Liver (tissue), 9 donors: ENCODE measurements around the gene PNLIPRP2. TPM values are rescaled to one million over a fixed set of nuclear protein-coding genes. Genes with fewer than 3 reads are reported as not detected.

Experiments
- DNase-seq: peaks from one replicate; pipeline ENCODE4 v3.0.0-alpha.2; 2017; ENCODE audit warnings: low spot score
- H3K27ac ChIP-seq, 2 donors: one replicate each; pipeline ENCODE4 v1.7.0; 2013; ENCODE audit warnings: inconsistent platforms in 2 of 2, low read length in 2 of 2, control low read depth in 1 of 2, low read depth in 1 of 2, mild to moderate bottlenecking in 1 of 2
- H3K27me3 ChIP-seq, 4 donors: one replicate each; pipeline versions ENCODE4 v1.6.1 to v1.7.0; 2013; ENCODE audit warnings: low read length in 3 of 4, inconsistent platforms in 1 of 4, mild to moderate bottlenecking in 1 of 4, moderate library complexity in 1 of 4; ENCODE audit not compliant: control insufficient read depth in 4 of 4, insufficient read depth in 4 of 4
- H3K36me3 ChIP-seq, 4 donors: one replicate each; pipeline versions ENCODE4 v1.6.1 to v1.7.0; 2013; ENCODE audit warnings: low read length in 3 of 4, mild to moderate bottlenecking in 3 of 4, low read depth in 1 of 4, moderate library complexity in 1 of 4; ENCODE audit not compliant: control insufficient read depth in 4 of 4, insufficient read depth in 3 of 4
- H3K4me1 ChIP-seq, 4 donors: one replicate each; pipeline versions ENCODE4 v1.6.1 to v1.7.0; 2013; ENCODE audit warnings: low read length in 3 of 4, mild to moderate bottlenecking in 3 of 4, moderate library complexity in 1 of 4; ENCODE audit not compliant: control insufficient read depth in 4 of 4, insufficient read depth in 4 of 4
- H3K4me3 ChIP-seq, 3 donors: one replicate each; pipeline versions ENCODE4 v1.6.1 to v1.7.0; 2013; ENCODE audit warnings: low read length in 3 of 3, control low read depth in 1 of 3, low read depth in 1 of 3, mild to moderate bottlenecking in 1 of 3
- H3K9ac ChIP-seq, 2 donors: one replicate each; pipeline ENCODE4 v1.7.0; 2013; ENCODE audit warnings: low read length in 2 of 2, mild to moderate bottlenecking in 2 of 2, moderate library complexity in 2 of 2, control low read depth in 1 of 2, low read depth in 1 of 2
- H3K9me3 ChIP-seq, 4 donors: one replicate each; pipeline versions ENCODE4 v1.6.1 to v1.7.0; 2013; ENCODE audit warnings: low read length in 3 of 4; ENCODE audit not compliant: control insufficient read depth in 4 of 4
- EGR1 ChIP-seq, 2 donors: IDR thresholded peaks; 2 replicates each; pipeline ENCODE4 v1.6.1; 2016 to 2018; ENCODE audit warnings: antibody characterized with exemption in 2 of 2, low read depth in 2 of 2
- FOXA1 ChIP-seq: IDR thresholded peaks from 2 replicates; pipeline ENCODE4 v1.6.1; 2016; ENCODE audit warnings: antibody characterized with exemption
- FOXA2 ChIP-seq: IDR thresholded peaks from 2 replicates; pipeline ENCODE4 v1.6.1; 2016; ENCODE audit warnings: antibody characterized with exemption
- GABPA ChIP-seq, 2 donors: IDR thresholded peaks in 1 of 2; conservative IDR thresholded peaks in 1 of 2; 2 replicates each; pipeline ENCODE4 v1.6.1; 2016; ENCODE audit warnings: antibody characterized with exemption in 2 of 2, mild to moderate bottlenecking in 1 of 2, moderate library complexity in 1 of 2
- HNF4A ChIP-seq, 2 donors: conservative IDR thresholded peaks; 2 replicates each; pipeline ENCODE4 v1.6.1; 2016; ENCODE audit warnings: antibody characterized with exemption in 2 of 2, mild to moderate bottlenecking in 2 of 2
- JUND ChIP-seq, 2 donors: IDR thresholded peaks; 2 replicates each; pipeline ENCODE4 v1.6.1; 2016; ENCODE audit warnings: antibody characterized with exemption in 2 of 2
- MAX ChIP-seq: IDR thresholded peaks from 2 replicates; pipeline ENCODE4 v1.6.1; 2016; ENCODE audit warnings: antibody characterized with exemption
- NR2F2 ChIP-seq: IDR thresholded peaks from 2 replicates; pipeline ENCODE4 v1.6.1; 2016; ENCODE audit warnings: antibody characterized with exemption
- RAD21 ChIP-seq, 2 donors: IDR thresholded peaks; 2 replicates each; pipeline ENCODE4 v1.6.1; 2016; ENCODE audit warnings: antibody characterized with exemption in 2 of 2, mild to moderate bottlenecking in 2 of 2
- REST ChIP-seq: IDR thresholded peaks from 2 replicates; pipeline ENCODE4 v1.6.1; 2016; ENCODE audit warnings: antibody characterized with exemption, mild to moderate bottlenecking
- RXRA ChIP-seq, 2 donors: IDR thresholded peaks; 2 replicates each; pipeline ENCODE4 v1.6.1; 2017 to 2018; ENCODE audit warnings: antibody characterized with exemption in 2 of 2, mild to moderate bottlenecking in 1 of 2
- SP1 ChIP-seq: IDR thresholded peaks from 2 replicates; pipeline ENCODE4 v1.6.1; 2018; ENCODE audit warnings: antibody characterized with exemption, mild to moderate bottlenecking
- TAF1 ChIP-seq: conservative IDR thresholded peaks from 2 replicates; pipeline ENCODE4 v1.6.1; 2016; ENCODE audit warnings: antibody characterized with exemption, mild to moderate bottlenecking
- YY1 ChIP-seq: IDR thresholded peaks from 2 replicates; pipeline ENCODE4 v1.6.1; 2016; ENCODE audit warnings: antibody characterized with exemption, mild to moderate bottlenecking
- WGBS: extraction: QIAGEN DNeasy Blood & Tissue Kit; methylation state at CpG from one replicate; pipeline ENCODE4 v1.1.7; 2013; 5-methylcytosine and 5-hydroxymethylcytosine counted together
- polyA plus RNA-seq, 2 donors: library from polyadenylated mRNA; stranded (reverse) in 1 of 2; unstranded in 1 of 2; fragments of 200-250 nt in 1 of 2; fragments of >200 nt in 1 of 2; fragmentation: Nextera tagmentation in 1 of 2; extraction: Ambion mirVana in 1 of 2; gene quantifications; one replicate each; pipeline versions ENCODE4 v1.2.1 to v1.2.3, GENCODE V29; 2013 to 2015
- total RNA-seq, 2 donors: library from RNA; depleted of rRNA; stranded (reverse); fragments of >200 nt; gene quantifications; one replicate each; pipeline ENCODE4 v1.2.3, GENCODE V29; 2014
- TF ChIP-seq, protein P1 (sequence below): IDR thresholded peaks from 2 replicates; pipeline ENCODE4 v1.6.1; 2016; ENCODE audit warnings: antibody characterized with exemption
- TF ChIP-seq, protein P2 (sequence below): IDR thresholded peaks from 2 replicates; pipeline ENCODE4 v1.6.1; 2016; ENCODE audit warnings: antibody characterized with exemption
- TF ChIP-seq, protein P3 (sequence below): fragments of 150-350 bp; IDR thresholded peaks from 2 replicates; pipeline ENCODE4 v1.5.1; 2017; ENCODE audit warnings: improper control_type of control experiment, low read depth, low read length; ENCODE audit not compliant: missing input control
- donor health status: healthy.
- donor health status: healthy.
- donor health status: healthy.
- donor health status: healthy.
- donor health status: healthy.

The PNLIPRP2 gene
- total and polyA plus RNA-seq, 4 donors = not detected

GRCh38 chr10:116653885-116654284 lies 33.1 kb downstream of the PNLIPRP2 start:
- no peak for DNase-seq
- H3K4me1 ChIP-seq = no peaks in the 10 kb centered on the region
- no peak overlapping the region for H3K27ac ChIP-seq
- no peaks in the 10 kb centered on the region for H3K36me3 ChIP-seq
- peaks cover 0 to 5% (median 0%) of the 10 kb centered on the region in 4 donors for H3K27me3 ChIP-seq
- peaks cover 0 to 3% (median 1%) of the 10 kb centered on the region in 4 donors for H3K9me3 ChIP-seq
- 68% methylated on average over 1 of the region's 1 CpG for WGBS
- H3K9ac ChIP-seq = no peak overlapping the region
- TF ChIP-seq HNF4A (conservative IDR thresholded peaks at IDR 0.05) = no peak
- no peak for TF ChIP-seq RXRA (IDR thresholded peaks at IDR 0.05)
- no peak for TF ChIP-seq RAD21 (IDR thresholded peaks at IDR 0.05)
- no peak for TF ChIP-seq FOXA1
- no peak for TF ChIP-seq YY1
- TF ChIP-seq FOXA2 = no peak
- no peak overlapping the region for H3K4me3 ChIP-seq

- no peak for DNase-seq
- Histone ChIP-seq H3K9me3 (peaks cover 0 to 3% (median 1%) of the 10 kb centered on the region in 4 donors), H3K4me3 (no peak overlapping the region), H3K27ac (no peak overlapping the region), H3K4me1 (no peaks in the 10 kb centered on the region), H3K27me3 (peaks cover 0 to 8% (median 0%) of the 10 kb centered on the region in 4 donors), H3K9ac (no peak overlapping the region), H3K36me3 (no peaks in the 10 kb centered on the region)
- WGBS = 45% methylated on average over 4 of the region's 4 CpGs
- TF ChIP-seq MAX = no peak
- TF ChIP-seq FOXA2 = no peak
- no peak for TF ChIP-seq HNF4A (conservative IDR thresholded peaks at IDR 0.05)
- TF ChIP-seq, protein P1, sequence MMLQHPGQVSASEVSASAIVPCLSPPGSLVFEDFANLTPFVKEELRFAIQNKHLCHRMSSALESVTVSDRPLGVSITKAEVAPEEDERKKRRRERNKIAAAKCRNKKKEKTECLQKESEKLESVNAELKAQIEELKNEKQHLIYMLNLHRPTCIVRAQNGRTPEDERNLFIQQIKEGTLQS = no peak
- TF ChIP-seq, protein P2, sequence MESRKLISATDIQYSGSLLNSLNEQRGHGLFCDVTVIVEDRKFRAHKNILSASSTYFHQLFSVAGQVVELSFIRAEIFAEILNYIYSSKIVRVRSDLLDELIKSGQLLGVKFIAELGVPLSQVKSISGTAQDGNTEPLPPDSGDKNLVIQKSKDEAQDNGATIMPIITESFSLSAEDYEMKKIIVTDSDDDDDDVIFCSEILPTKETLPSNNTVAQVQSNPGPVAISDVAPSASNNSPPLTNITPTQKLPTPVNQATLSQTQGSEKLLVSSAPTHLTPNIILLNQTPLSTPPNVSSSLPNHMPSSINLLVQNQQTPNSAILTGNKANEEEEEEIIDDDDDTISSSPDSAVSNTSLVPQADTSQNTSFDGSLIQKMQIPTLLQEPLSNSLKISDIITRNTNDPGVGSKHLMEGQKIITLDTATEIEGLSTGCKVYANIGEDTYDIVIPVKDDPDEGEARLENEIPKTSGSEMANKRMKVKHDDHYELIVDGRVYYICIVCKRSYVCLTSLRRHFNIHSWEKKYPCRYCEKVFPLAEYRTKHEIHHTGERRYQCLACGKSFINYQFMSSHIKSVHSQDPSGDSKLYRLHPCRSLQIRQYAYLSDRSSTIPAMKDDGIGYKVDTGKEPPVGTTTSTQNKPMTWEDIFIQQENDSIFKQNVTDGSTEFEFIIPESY = no peak
- TF ChIP-seq TAF1 = no peak
- TF ChIP-seq EGR1 (IDR thresholded peaks at IDR 0.05; ENCODE audit: low read depth in 2 of 2) = no peak
- no peak for TF ChIP-seq NR2F2
- no peak for TF ChIP-seq YY1
- TF ChIP-seq, protein P3, sequence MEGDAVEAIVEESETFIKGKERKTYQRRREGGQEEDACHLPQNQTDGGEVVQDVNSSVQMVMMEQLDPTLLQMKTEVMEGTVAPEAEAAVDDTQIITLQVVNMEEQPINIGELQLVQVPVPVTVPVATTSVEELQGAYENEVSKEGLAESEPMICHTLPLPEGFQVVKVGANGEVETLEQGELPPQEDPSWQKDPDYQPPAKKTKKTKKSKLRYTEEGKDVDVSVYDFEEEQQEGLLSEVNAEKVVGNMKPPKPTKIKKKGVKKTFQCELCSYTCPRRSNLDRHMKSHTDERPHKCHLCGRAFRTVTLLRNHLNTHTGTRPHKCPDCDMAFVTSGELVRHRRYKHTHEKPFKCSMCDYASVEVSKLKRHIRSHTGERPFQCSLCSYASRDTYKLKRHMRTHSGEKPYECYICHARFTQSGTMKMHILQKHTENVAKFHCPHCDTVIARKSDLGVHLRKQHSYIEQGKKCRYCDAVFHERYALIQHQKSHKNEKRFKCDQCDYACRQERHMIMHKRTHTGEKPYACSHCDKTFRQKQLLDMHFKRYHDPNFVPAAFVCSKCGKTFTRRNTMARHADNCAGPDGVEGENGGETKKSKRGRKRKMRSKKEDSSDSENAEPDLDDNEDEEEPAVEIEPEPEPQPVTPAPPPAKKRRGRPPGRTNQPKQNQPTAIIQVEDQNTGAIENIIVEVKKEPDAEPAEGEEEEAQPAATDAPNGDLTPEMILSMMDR = no peak
- no peak for TF ChIP-seq FOXA1
- no peak for TF ChIP-seq JUND (IDR thresholded peaks at IDR 0.05)
- TF ChIP-seq RAD21 (IDR thresholded peaks at IDR 0.05) = no peak
- no peak for TF ChIP-seq REST
- TF ChIP-seq GABPA (IDR thresholded peaks at IDR 0.05 in 1 of 2, conservative IDR thresholded peaks at IDR 0.05 in 1 of 2) = no peak
- TF ChIP-seq SP1 = no peak
Measured at GRCh38 chr10:116654816-116655215, 34.1 kb downstream of the PNLIPRP2 start.
